Ovary (tissue), 3 donors: ENCODE results near the gene CUL4A.

Experiments used
- POLR2A ChIP-seq: fragments of 450-650 bp; IDR thresholded peaks from one replicate; pipeline ENCODE4 v1.6.1; 2017; ENCODE audit warnings: antibody characterized with exemption, mild to moderate bottlenecking, moderate library complexity
- TF ChIP-seq, protein P1 (sequence below), 3 donors: fragments of 450-650 bp in 2 of 3; fragments of 200-600 bp in 1 of 3; IDR thresholded peaks; one replicate each; pipeline versions ENCODE4 v1.5.1 to v1.8.0; 2016 to 2022; ENCODE audit warnings: antibody characterized with exemption in 3 of 3, mild to moderate bottlenecking in 1 of 3
- donor health status: DM: no; HTN: no; CAD: no.

DNA sequence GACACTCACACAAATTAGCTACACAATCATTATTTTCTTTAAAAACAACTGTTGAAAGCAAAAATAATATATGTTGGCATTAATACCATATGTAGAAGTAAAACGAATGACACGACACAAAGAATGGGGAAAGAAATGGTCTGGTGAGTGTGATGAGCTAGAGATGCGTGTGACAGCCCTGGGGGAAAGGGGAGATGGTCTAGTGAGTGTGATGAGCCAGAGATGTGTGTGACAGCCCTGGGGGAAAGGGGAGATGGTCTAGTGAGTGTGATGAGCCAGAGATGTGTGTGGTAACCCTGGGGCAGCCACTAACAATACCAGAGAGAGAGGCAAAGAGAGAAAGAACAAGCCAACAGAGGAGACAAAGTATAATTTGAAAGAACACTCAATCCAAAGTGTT, 65.3 kb downstream of the CUL4A start:
- TF ChIP-seq POLR2A: no peak
- TF ChIP-seq, protein P1, sequence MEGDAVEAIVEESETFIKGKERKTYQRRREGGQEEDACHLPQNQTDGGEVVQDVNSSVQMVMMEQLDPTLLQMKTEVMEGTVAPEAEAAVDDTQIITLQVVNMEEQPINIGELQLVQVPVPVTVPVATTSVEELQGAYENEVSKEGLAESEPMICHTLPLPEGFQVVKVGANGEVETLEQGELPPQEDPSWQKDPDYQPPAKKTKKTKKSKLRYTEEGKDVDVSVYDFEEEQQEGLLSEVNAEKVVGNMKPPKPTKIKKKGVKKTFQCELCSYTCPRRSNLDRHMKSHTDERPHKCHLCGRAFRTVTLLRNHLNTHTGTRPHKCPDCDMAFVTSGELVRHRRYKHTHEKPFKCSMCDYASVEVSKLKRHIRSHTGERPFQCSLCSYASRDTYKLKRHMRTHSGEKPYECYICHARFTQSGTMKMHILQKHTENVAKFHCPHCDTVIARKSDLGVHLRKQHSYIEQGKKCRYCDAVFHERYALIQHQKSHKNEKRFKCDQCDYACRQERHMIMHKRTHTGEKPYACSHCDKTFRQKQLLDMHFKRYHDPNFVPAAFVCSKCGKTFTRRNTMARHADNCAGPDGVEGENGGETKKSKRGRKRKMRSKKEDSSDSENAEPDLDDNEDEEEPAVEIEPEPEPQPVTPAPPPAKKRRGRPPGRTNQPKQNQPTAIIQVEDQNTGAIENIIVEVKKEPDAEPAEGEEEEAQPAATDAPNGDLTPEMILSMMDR (IDR thresholded peaks at IDR 0.05): no peak
